ENCODE results near the gene SYTL2. TPM values are rescaled to one million over a fixed set of nuclear protein-coding genes. Genes with fewer than 3 reads are reported as not detected.
"Not testable (repeated sequence)": the region's sequence is repeated elsewhere in the genome, so short reads cannot be mapped to it uniquely, and the experiment has no call there.

SYTL2 gene
- total RNA-seq, 1 experiment from 2014 or later = 2.1 TPM

DNA sequence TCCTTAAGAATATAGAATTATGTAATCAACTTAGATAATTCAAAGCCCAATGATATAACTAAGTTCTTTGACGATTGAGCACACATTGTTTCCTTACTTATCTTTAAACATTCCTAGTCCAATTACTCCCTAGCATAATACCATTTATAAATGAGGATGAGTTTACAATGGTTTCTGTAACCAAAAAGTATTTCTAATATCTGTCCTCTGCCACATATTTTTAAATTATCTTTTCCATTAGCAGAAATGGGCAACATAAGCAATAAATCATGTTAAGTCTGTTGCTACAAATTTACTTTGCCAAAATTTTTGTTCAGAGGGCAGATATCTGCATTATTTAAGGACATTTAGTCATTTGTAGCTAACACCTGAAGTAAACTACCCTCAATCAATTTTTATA is 152.8 kb downstream of the SYTL2 start:
- no peaks in the 10 kb centered on the region for H3K27me3 Mint-ChIP-seq (ENCODE audit: insufficient read depth, unreplicated experiment)
- no peak for DNase-seq (ENCODE audit: unreplicated experiment)
- H3K36me3 Mint-ChIP-seq (ENCODE audit: insufficient read depth, unreplicated experiment) = peaks cover 76% of the 10 kb centered on the region
- intact Hi-C loops (cut with micrococcal nuclease) = no loop called here
- H3K4me1 Mint-ChIP-seq (ENCODE audit: insufficient read depth, unreplicated experiment) = peaks cover 35% of the 10 kb centered on the region
- no TSS peak for BruUV-seq (replicated peaks)
- ChIA-PET CTCF (no interaction called here), POLR2A (interaction anchor here (0.5 to 10.2 kb wide), 4 partner anchors 8 to 602 kb away, joined by 3 to 254 read pairs (median 23); partner anchors contain the start of genes DLG2, TMEM126A and TMEM126B)
- no peak overlapping the region for H3K4me3 Mint-ChIP-seq (ENCODE audit: unreplicated experiment)
- TF ChIP-seq, protein P1, sequence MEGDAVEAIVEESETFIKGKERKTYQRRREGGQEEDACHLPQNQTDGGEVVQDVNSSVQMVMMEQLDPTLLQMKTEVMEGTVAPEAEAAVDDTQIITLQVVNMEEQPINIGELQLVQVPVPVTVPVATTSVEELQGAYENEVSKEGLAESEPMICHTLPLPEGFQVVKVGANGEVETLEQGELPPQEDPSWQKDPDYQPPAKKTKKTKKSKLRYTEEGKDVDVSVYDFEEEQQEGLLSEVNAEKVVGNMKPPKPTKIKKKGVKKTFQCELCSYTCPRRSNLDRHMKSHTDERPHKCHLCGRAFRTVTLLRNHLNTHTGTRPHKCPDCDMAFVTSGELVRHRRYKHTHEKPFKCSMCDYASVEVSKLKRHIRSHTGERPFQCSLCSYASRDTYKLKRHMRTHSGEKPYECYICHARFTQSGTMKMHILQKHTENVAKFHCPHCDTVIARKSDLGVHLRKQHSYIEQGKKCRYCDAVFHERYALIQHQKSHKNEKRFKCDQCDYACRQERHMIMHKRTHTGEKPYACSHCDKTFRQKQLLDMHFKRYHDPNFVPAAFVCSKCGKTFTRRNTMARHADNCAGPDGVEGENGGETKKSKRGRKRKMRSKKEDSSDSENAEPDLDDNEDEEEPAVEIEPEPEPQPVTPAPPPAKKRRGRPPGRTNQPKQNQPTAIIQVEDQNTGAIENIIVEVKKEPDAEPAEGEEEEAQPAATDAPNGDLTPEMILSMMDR (IDR thresholded peaks at IDR 0.05; ENCODE audit: unreplicated experiment) = no peak
- H3K27ac Mint-ChIP-seq (ENCODE audit: low read depth, unreplicated experiment) = no peak overlapping the region
- H3K9me3 Mint-ChIP-seq (ENCODE audit: unreplicated experiment) = no peaks in the 10 kb centered on the region

DNA sequence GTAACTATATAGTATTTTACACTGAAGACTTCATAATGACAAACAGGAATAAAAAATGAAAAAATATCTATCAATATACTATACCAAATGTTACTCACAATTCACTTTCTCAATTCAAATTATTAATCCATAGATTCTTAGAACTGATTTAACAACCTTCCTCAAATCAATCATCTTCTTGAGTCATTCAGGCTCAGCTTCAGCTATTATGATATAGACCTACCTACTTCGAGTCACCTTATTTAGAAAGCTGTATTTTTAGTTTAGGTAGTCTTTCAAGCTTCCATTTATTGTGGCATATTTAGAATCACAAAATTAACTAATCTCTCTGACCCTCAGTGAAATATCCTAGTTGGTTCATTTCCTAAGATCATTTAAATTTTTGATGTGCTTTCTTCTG is 154.2 kb downstream of the SYTL2 start:
- H3K9me3 Mint-ChIP-seq (ENCODE audit: unreplicated experiment) = no peaks in the 10 kb centered on the region
- H3K27ac Mint-ChIP-seq (ENCODE audit: low read depth, unreplicated experiment) = no peak overlapping the region
- peaks cover 28% of the 10 kb centered on the region for H3K4me1 Mint-ChIP-seq (ENCODE audit: insufficient read depth, unreplicated experiment)
- no TSS peak for BruUV-seq (replicated peaks)
- H3K4me3 Mint-ChIP-seq (ENCODE audit: unreplicated experiment) = no peak overlapping the region
- intact Hi-C loops (cut with micrococcal nuclease) = no loop called here
- no peak for DNase-seq (ENCODE audit: unreplicated experiment)
- H3K36me3 Mint-ChIP-seq (ENCODE audit: insufficient read depth, unreplicated experiment) = peaks cover 68% of the 10 kb centered on the region
- CTCF ChIA-PET = interaction anchor here (0.6 kb wide), 1 partner anchor 167 kb away, joined by 3 read pairs; no protein-coding TSS in a partner anchor
- TF ChIP-seq, protein P1 (IDR thresholded peaks at IDR 0.05; ENCODE audit: unreplicated experiment) = no peak
- H3K27me3 Mint-ChIP-seq (ENCODE audit: insufficient read depth, unreplicated experiment) = no peaks in the 10 kb centered on the region
- POLR2A ChIA-PET = interaction anchor here (2.1 to 12.0 kb wide), 3 partner anchors 4 to 29 kb away, joined by 7 to 254 read pairs (median 254); partner anchors contain the start of genes CREBZF, TMEM126A and TMEM126B

DNA sequence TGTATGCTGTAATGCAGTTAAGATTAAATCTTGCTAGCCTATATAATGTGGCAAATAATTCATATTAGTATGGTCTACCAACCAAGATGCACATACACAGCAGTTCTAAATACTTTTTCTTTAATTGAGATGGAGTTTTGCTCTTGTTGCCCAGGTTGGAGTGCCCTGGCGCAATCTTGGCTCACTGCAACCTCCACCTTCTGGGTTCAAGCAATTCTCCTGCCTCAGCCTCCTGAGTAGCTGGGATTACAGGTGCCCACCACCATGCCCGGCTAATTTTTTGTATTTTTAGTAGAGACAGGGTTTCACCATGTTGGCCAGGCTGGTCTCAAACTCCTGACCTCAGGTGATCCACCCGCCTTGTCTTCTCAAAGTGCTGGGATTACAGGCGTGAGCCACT is 156.6 kb downstream of the SYTL2 start:
- CTCF ChIA-PET; DNase-seq (ENCODE audit: unreplicated experiment); H3K27me3 Mint-ChIP-seq (ENCODE audit: insufficient read depth, unreplicated experiment); BruUV-seq (replicated peaks); H3K9me3 Mint-ChIP-seq (ENCODE audit: unreplicated experiment); intact Hi-C loops (cut with micrococcal nuclease); H3K27ac Mint-ChIP-seq (ENCODE audit: low read depth, unreplicated experiment); H3K4me3 Mint-ChIP-seq (ENCODE audit: unreplicated experiment): not testable (repeated sequence)
- peaks cover 59% of the 10 kb centered on the region for H3K36me3 Mint-ChIP-seq (ENCODE audit: insufficient read depth, unreplicated experiment)
- peaks cover 14% of the 10 kb centered on the region for H3K4me1 Mint-ChIP-seq (ENCODE audit: insufficient read depth, unreplicated experiment)
- POLR2A ChIA-PET = interaction anchor here (0.7 to 12.0 kb wide), 3 partner anchors 6 to 26 kb away, joined by 4 to 254 read pairs (median 4); partner anchors contain the start of genes CREBZF, DLG2 and TMEM126B

DNA sequence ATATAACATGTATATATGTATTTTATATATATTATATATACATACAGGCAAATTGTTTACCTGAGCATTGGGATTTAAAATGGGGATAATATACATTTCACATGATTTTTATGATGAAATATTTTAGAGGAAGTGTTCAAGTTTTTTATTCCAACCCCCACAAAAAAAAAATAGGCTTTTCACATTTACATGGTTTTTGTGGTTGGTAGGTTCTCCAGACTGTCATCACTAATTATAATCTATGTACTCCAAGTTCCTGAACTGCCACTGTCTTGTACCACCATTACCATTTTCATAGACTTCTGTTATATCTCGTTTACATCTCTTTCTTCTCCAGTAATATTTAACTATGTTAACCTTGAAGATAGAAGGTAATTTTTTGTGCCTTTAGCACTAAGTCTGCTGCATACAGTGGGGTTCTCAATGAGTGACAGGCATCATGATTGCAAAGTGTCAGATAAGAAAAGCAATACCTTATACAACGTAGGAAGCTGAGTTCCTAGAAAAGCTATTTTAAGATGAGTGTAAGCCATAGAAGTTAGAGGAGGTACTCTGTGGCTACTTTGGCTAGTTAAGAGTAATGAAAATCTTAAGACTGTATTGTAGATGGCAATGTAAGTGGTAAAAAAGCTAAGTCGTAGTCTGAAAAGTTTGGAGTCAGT is 158.0 kb downstream of the SYTL2 start:
- DNase-seq (ENCODE audit: unreplicated experiment) = no peak
- H3K36me3 Mint-ChIP-seq (ENCODE audit: insufficient read depth, unreplicated experiment) = peaks cover 45% of the 10 kb centered on the region
- H3K27ac Mint-ChIP-seq (ENCODE audit: low read depth, unreplicated experiment) = no peak overlapping the region
- no peaks in the 10 kb centered on the region for H3K9me3 Mint-ChIP-seq (ENCODE audit: unreplicated experiment)
- no peak overlapping the region for H3K4me3 Mint-ChIP-seq (ENCODE audit: unreplicated experiment)
- no peaks in the 10 kb centered on the region for H3K27me3 Mint-ChIP-seq (ENCODE audit: insufficient read depth, unreplicated experiment)
- intact Hi-C loops (cut with micrococcal nuclease) = no loop called here
- POLR2A ChIA-PET = interaction anchor here (12.0 kb wide), 1 partner anchor 8 kb away, joined by 254 read pairs; the partner anchor contains the start of gene CREBZF
- H3K4me1 Mint-ChIP-seq (ENCODE audit: insufficient read depth, unreplicated experiment) = peaks cover 13% of the 10 kb centered on the region
- TF ChIP-seq, protein P1 (IDR thresholded peaks at IDR 0.05; ENCODE audit: unreplicated experiment) = no peak
- CTCF ChIA-PET = no interaction called here
- BruUV-seq (replicated peaks) = no TSS peak
